GM12875 (cell line): ENCODE results near the gene MRPL44.
"Not testable (repeated sequence)": the region's sequence is repeated elsewhere in the genome, so short reads cannot be mapped to it uniquely, and the experiment has no call there.

Experiments
- H3K4me3 ChIP-seq: one replicate; pipeline ENCODE4 v1.5.1; 2011; ENCODE audit warnings: low read depth, low read length, control low read depth
- TF ChIP-seq, protein P1 (sequence below): IDR thresholded peaks from 2 replicates; pipeline ENCODE4 v1.5.1; 2011; ENCODE audit warnings: low read depth, mild to moderate bottlenecking, control low read depth, inconsistent platforms, low read length, moderate library complexity, borderline replicate concordance; ENCODE audit not compliant: insufficient read depth

The MRPL44 gene

DNA sequence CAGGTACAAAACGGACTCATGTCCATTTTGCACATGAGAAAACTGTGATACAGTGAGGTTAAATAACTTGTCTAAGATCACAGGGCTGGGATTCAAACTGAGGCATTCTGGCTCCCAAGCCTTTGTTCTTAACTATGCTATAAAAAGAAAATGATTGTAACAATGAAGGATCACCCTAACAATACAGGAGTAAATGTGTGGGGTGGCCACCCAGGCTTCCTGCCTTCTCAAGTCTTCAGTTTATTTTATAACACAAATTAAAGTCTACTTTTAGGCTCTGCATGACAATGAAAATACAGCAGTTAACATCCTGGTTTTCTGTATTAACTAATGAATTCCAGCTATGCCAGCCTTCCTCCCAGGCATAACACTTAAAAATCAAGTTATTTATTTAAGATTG lies 19.7 kb upstream of the MRPL44 start:
- TF ChIP-seq, protein P1, sequence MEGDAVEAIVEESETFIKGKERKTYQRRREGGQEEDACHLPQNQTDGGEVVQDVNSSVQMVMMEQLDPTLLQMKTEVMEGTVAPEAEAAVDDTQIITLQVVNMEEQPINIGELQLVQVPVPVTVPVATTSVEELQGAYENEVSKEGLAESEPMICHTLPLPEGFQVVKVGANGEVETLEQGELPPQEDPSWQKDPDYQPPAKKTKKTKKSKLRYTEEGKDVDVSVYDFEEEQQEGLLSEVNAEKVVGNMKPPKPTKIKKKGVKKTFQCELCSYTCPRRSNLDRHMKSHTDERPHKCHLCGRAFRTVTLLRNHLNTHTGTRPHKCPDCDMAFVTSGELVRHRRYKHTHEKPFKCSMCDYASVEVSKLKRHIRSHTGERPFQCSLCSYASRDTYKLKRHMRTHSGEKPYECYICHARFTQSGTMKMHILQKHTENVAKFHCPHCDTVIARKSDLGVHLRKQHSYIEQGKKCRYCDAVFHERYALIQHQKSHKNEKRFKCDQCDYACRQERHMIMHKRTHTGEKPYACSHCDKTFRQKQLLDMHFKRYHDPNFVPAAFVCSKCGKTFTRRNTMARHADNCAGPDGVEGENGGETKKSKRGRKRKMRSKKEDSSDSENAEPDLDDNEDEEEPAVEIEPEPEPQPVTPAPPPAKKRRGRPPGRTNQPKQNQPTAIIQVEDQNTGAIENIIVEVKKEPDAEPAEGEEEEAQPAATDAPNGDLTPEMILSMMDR = no peak
- no peak overlapping the region for H3K4me3 ChIP-seq

DNA sequence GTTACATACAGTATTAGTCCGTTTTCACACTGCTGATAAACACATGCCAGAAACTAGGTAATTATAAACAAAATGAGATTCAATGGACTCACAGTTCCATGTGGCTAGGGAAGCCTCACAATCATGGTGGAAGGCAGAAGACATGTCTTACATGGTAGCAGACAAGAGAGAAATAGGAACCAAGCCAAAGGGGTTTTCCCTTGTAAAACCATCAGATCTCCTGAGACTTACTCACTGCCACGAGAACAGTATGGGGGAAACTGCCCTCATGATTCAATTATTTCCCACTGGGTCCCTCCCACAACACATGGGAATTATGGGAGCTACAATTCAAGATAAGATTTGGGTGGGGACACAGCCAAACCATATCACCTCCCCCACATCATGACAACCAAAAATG lies 17.8 kb upstream of the MRPL44 start:
- not testable (repeated sequence) for H3K4me3 ChIP-seq

DNA sequence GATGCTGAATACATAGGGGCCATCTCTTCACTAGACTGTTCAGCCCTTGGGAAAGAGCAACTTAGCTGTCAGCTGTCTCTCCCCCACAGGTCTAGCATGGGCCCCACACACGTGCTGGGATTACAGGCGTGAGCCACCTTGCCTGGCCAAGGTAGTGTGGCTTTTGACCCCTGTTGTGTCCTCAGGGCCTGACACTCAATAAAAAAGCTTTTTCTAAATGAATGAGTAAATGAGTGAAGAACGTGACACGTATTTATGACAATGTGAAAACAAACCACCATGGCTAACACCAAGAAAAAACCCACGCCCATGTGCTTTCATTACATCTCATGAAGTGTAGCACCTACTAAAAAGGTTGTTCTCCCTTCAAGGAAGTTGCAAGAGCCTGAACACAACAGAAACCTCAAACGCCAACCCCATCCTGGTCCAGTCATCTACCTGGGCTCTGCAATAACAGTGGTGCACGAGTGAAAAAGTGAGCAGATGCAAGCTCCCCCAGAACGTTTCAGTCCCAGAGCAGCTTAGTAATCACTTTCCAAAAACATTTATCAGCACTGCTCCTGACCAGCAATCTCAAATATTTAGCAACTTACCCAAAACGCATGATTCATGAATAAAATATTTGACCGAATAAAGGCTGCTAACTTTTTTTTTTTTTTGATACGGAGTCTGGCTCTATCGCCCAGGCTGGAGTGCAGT lies 15.5 kb upstream of the MRPL44 start:
- H3K4me3 ChIP-seq = no peak overlapping the region
- TF ChIP-seq, protein P1 = no peak

DNA sequence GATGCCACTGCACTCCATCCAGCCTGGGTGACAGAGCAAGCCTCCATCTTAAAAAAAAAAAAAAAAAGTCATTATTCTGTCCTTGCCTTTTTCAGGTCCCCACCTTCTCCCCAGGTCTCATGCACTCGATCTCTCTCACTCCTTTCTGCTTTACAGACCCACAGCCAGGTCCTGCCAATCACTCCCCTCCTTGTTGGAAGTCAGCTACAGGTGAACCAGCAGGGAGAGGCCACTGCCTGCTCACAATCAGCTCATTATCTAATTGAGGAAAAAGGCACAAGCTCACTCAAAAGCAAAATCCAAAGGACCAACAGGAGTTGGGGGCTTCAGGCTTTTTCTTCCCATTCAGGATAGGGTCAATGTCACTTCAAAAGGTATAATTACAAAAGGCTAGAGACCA lies 14.1 kb upstream of the MRPL44 start:
- TF ChIP-seq, protein P1 = no peak
- H3K4me3 ChIP-seq = no peak overlapping the region

DNA sequence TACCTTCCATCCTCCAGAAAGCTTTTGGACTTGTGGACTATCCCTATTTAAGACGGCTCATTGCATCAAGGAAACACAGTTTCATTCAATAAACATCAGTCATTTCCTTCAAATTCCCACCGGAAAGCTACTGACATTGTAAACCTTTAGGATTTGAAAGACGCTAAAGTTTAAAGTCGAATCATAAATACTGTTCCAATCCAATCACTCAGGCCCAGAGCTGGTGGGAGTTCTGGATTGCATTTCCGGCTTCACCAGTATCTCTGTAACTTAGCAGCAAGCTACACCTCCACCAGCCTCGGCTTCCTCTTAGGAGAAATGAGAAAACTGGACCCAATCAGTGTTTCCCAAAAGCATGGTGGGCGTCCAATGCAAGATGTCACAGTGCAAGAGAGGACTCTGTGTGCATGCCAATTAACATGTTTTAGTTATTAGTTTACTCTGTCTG lies 13.7 kb upstream of the MRPL44 start:
- TF ChIP-seq, protein P1 = no peak
- H3K4me3 ChIP-seq = no peak overlapping the region

DNA sequence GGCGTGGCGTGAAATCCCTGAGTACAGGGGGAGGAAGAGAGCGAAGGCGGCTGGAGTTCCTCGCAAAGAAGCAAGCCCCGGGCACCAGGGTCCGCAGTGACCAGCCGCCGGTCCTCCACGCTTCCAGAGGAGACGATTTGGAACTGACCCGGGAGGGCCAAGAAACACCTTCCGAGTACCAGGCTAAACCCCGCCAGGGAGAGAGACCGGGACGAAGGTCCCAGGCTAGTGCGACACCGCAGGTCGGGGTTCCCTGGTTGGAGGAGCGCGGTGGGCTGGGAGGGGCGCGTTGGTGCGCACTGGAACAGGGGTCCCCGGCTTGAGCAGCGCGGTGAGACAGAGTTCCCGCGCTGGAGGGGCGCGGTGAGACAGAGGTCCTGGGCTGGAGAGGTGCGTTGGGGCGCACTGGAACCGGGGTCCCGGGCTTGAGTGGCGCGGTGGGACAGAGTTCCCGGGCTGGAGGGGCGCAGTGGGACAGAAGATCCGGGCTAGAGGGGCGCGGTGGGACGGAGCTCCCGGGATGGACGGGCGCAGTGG lies 13.0 kb upstream of the MRPL44 start:
- H3K4me3 ChIP-seq = peak overlapping the region; percentile 82
- TF ChIP-seq, protein P1 = no peak

DNA sequence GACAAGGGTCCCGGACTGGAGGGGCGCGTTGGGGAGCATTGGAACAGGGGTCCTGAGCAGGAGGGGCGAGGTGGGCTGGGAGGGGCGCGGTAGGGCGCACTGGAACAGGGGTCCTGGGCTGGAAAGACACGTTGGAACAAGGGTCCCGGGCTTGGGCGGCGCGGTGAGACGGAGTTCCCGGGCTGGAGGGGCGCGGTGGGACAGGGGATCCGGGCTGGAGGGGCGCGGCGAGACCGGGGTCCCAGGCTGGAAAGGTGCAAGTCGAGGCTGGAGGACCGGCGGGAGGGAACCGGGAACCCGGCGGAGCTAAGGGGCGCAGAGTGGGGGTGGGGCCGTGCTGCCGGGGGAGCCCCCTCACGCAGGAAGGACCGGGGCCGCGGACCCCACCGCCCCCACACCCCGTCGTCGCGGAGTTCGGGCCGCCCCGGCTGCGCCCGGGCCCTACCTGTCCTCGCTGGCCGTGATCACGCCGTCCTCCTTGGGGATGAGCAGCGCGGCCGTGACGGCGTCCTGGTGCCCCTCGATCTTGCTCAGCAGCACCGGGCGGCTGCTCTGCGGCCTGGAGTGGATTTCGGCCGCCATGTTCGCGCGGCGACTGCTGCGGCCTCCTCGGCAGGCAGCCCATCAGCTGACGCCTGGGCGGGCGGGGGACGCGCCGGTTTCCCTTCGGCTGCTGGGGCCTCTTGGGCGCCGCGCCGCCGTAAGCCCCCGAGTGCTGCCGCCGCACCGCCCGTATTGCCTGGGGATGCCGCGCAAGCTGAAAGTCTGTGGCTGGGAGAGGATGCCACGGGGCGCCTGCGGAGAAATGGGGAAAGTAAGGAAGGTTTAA lies 12.3 kb upstream of the MRPL44 start, which contains the start of gene WDFY1:
TSS of gene WDFY1 (minus strand) at position 633 of the 829 bp plus-strand sequence. CDS start at position 582, 51 bp downstream.
- TF ChIP-seq, protein P1 = no peak
- H3K4me3 ChIP-seq = peak within 1 kb of the TSS; percentile 82
